H1 (cell line): ENCODE data around the gene NCK1. TPM values are rescaled to one million over a fixed set of nuclear protein-coding genes. Genes with fewer than 3 reads are reported as not detected.

ENCODE experiments used
- CTCF ChIA-PET: fragments of 300-600 bp; sonication (Branson Sonifier 250); formaldehyde crosslinking; loops from one replicate; lab custom pipeline; 2021; ENCODE audit not compliant: partially characterized antibody; lab: Charles Lee
- POLR2A ChIA-PET: fragments of 300-600 bp; sonication (Branson Sonifier 250); formaldehyde crosslinking; loops from one replicate; lab custom pipeline; 2021; ENCODE audit warnings: inconsistent platforms; ENCODE audit not compliant: partially characterized antibody; lab: Charles Lee
- DNase-seq, 2 experiments: peaks; one replicate each; pipeline versions ENCODE4 v3.0.0 to v3.0.0-alpha.2; 2010 to 2022; ENCODE audit warnings: low spot score in 2 of 2, low read depth in 1 of 2, mixed read lengths in 1 of 2
- FAIRE-seq: peaks from 2 replicates; lab custom pipeline; 2011; peaks lifted over from hg19 to GRCh38; lab: Jason Lieb, UNC
- H2AFZ ChIP-seq: 2 replicates; pipeline ENCODE4 v1.8.1; 2012; ENCODE audit warnings: low read length, inconsistent platforms
- H2AK5ac ChIP-seq: 2 replicates; pipeline ENCODE4 v1.6.1; 2013; ENCODE audit warnings: low read depth, low read length
- H2BK120ac ChIP-seq: replicated peaks from 2 replicates; pipeline ENCODE3; 2013; ENCODE audit warnings: low read depth, low read length, inconsistent platforms
- H2BK12ac ChIP-seq: 2 replicates; pipeline ENCODE4 v1.6.1; 2013; ENCODE audit warnings: low read depth, low read length
- H2BK15ac ChIP-seq: 2 replicates; pipeline ENCODE4 v1.6.1; 2013; ENCODE audit warnings: low read length
- H2BK20ac ChIP-seq: 2 replicates; pipeline ENCODE4 v1.6.1; 2013; ENCODE audit warnings: low read length
- H2BK5ac ChIP-seq: 2 replicates; pipeline ENCODE4 v1.6.1; 2013; ENCODE audit warnings: low read depth, low read length
- H3K14ac ChIP-seq: 2 replicates; pipeline ENCODE4 v1.6.1; 2013; ENCODE audit warnings: inconsistent platforms; ENCODE audit not compliant: insufficient read length
- H3K18ac ChIP-seq: 2 replicates; pipeline ENCODE4 v1.6.1; 2013; ENCODE audit warnings: low read length; ENCODE audit errors: extremely low read depth
- H3K23ac ChIP-seq: 2 replicates; pipeline ENCODE4 v1.6.1; 2013; ENCODE audit warnings: inconsistent platforms; ENCODE audit not compliant: insufficient read length
- H3K23me2 ChIP-seq: 2 replicates; pipeline ENCODE4 v1.6.1; 2013; ENCODE audit warnings: low read depth, low read length
- H3K27ac ChIP-seq: 2 replicates; pipeline ENCODE4 v1.6.1; 2011; ENCODE audit warnings: low read depth, low read length, inconsistent platforms
- H3K27me3 ChIP-seq, 4 experiments: replicated peaks in 1 of 4; 1 replicate in 1 of 4; 2 replicates in 3 of 4; pipeline versions ENCODE4 v1.6.1 to v1.8.1; 2011 to 2013; ENCODE audit warnings: low read length in 3 of 4, mild to moderate bottlenecking in 3 of 4, inconsistent platforms in 2 of 4, mixed read lengths in 2 of 4, moderate library complexity in 1 of 4; ENCODE audit not compliant: control insufficient read depth in 3 of 4, insufficient read depth in 3 of 4; ENCODE audit errors: extremely low read depth in 1 of 4
- H3K36me3 ChIP-seq, 4 experiments: 2 replicates each; pipeline versions ENCODE4 v1.6.1 to v1.8.1; 2011 to 2013; ENCODE audit warnings: mild to moderate bottlenecking in 4 of 4, low read length in 3 of 4, moderate library complexity in 2 of 4, control low read depth in 1 of 4, inconsistent platforms in 1 of 4; ENCODE audit not compliant: insufficient read depth in 4 of 4, control insufficient read depth in 2 of 4
- H3K4ac ChIP-seq: replicated peaks from 2 replicates; pipeline ENCODE3; 2013; ENCODE audit warnings: low read length, low read depth, mixed read lengths, inconsistent platforms; ENCODE audit not compliant: insufficient read length
- H3K4me1 ChIP-seq, 4 experiments: replicated peaks in 1 of 4; 1 replicate in 1 of 4; 2 replicates in 3 of 4; pipeline versions ENCODE4 v1.6.1 to v1.8.1; 2011 to 2013; ENCODE audit warnings: low read length in 3 of 4, inconsistent platforms in 2 of 4, mixed read lengths in 1 of 4; ENCODE audit not compliant: insufficient read depth in 4 of 4, control insufficient read depth in 3 of 4
- H3K4me2 ChIP-seq, 2 experiments: 2 replicates each; pipeline versions ENCODE4 v1.6.1 to v1.8.1; 2011 to 2013; ENCODE audit warnings: low read depth in 2 of 2, low read length in 2 of 2, control low read depth in 1 of 2, inconsistent platforms in 1 of 2, mild to moderate bottlenecking in 1 of 2; ENCODE audit not compliant: insufficient read depth in 1 of 2
- H3K4me3 ChIP-seq, 4 experiments: fragments of 200-600, 300-600 bp in 1 of 4; sonication (generic), shearing (Covaris generic), sonication (Bioruptor Twin) in 1 of 4; 2 replicates each; pipeline versions ENCODE4 v1.5.1 to v1.8.1; 2011 to 2016; ENCODE audit warnings: low read length in 4 of 4, low read depth in 3 of 4, control low read depth in 2 of 4, inconsistent platforms in 2 of 4, mild to moderate bottlenecking in 2 of 4, mixed read lengths in 1 of 4, moderate library complexity in 1 of 4; ENCODE audit not compliant: insufficient read depth in 2 of 4; ENCODE audit errors: extremely low read depth in 1 of 4
- H3K56ac ChIP-seq: replicated peaks from 2 replicates; pipeline ENCODE3; 2013; ENCODE audit warnings: low read depth, mild to moderate bottlenecking, mixed read lengths, low read length, inconsistent platforms; ENCODE audit not compliant: insufficient read length
- H3K79me1 ChIP-seq: 2 replicates; pipeline ENCODE4 v1.6.1; 2013; ENCODE audit warnings: low read depth, low read length, control low read depth
- H3K79me2 ChIP-seq, 2 experiments: 2 replicates each; pipeline versions ENCODE4 v1.6.1 to v1.8.1; 2012 to 2013; ENCODE audit warnings: low read length in 2 of 2, mild to moderate bottlenecking in 2 of 2, inconsistent platforms in 1 of 2; ENCODE audit not compliant: insufficient read depth in 2 of 2, control insufficient read depth in 1 of 2
- H3K9ac ChIP-seq, 4 experiments: replicated peaks in 1 of 4; 1 replicate in 1 of 4; 2 replicates in 3 of 4; pipeline versions ENCODE4 v1.6.1 to v1.8.1; 2011 to 2013; ENCODE audit warnings: low read depth in 3 of 4, low read length in 3 of 4, control low read depth in 2 of 4, mild to moderate bottlenecking in 2 of 4, moderate library complexity in 2 of 4, inconsistent platforms in 1 of 4; ENCODE audit errors: extremely low read depth in 1 of 4
- H3K9me3 ChIP-seq, 2 experiments: 2 replicates each; pipeline versions ENCODE4 v1.6.1 to v1.8.1; 2012 to 2013; ENCODE audit warnings: mild to moderate bottlenecking in 2 of 2, moderate library complexity in 2 of 2, control low read depth in 1 of 2, inconsistent platforms in 1 of 2, low read depth in 1 of 2, low read length in 1 of 2, mixed read lengths in 1 of 2; ENCODE audit not compliant: insufficient read depth in 2 of 2
- H4K20me1 ChIP-seq, 2 experiments: replicated peaks in 1 of 2; 2 replicates each; pipeline versions ENCODE3 to v1.8.1; 2011 to 2013; ENCODE audit warnings: inconsistent platforms in 2 of 2, low read length in 2 of 2, mild to moderate bottlenecking in 1 of 2; ENCODE audit not compliant: insufficient read depth in 2 of 2, control insufficient read depth in 1 of 2
- H4K5ac ChIP-seq: 2 replicates; pipeline ENCODE4 v1.6.1; 2013; ENCODE audit warnings: low read length, low read depth, mixed read lengths, inconsistent platforms; ENCODE audit not compliant: insufficient read length
- H4K8ac ChIP-seq: 2 replicates; pipeline ENCODE4 v1.8.0; 2013; ENCODE audit warnings: mild to moderate bottlenecking, moderate library complexity, low read length, inconsistent platforms; ENCODE audit not compliant: insufficient read depth; ENCODE audit errors: extremely low read depth
- H4K91ac ChIP-seq: replicated peaks from 2 replicates; pipeline ENCODE3; 2013; ENCODE audit warnings: low read length, mixed read lengths, inconsistent platforms; ENCODE audit not compliant: insufficient read length
- RFX5 ChIP-seq: IDR thresholded peaks from 2 replicates; pipeline ENCODE4 v1.6.1; 2011; ENCODE audit warnings: low read depth, low read length, improper control_type of control experiment, borderline replicate concordance
- WGBS, 2 experiments: shearing (Covaris generic) in 1 of 2; methylation state at CpG; one replicate each; pipeline versions ENCODE4 v1.1.6 to v1.1.7; 2013 to 2015; ENCODE audit warnings: low lambda C conversion rate in 2 of 2, mixed read lengths in 2 of 2, inconsistent platforms in 1 of 2, low coverage in 1 of 2, missing lambda C conversion rate in 1 of 2; ENCODE audit not compliant: insufficient replicate concordance in 2 of 2, insufficient coverage in 1 of 2, insufficient read length in 1 of 2; ENCODE audit errors: extremely low coverage in 1 of 2, missing lambda C conversion rate in 1 of 2; 5-methylcytosine and 5-hydroxymethylcytosine counted together
- polyA plus RNA-seq, 7 experiments: library from polyadenylated mRNA; depleted of rRNA in 3 of 7; stranded (reverse) in 5 of 7; unstranded in 2 of 7; fragments of >200 nt in 5 of 7; fragments of 200-250 nt in 2 of 7; gene quantifications; 1 replicate in 5 of 7; 2 replicates in 1 of 7; 4 replicates in 1 of 7; pipeline versions ENCODE4 v1.2.1 to v1.2.3, GENCODE V29; 2011 to 2013; ENCODE audit warnings: missing spikeins in 2 of 7, mixed read lengths in 2 of 7
- total RNA-seq: library from RNA; stranded (reverse); fragmentation: NEBNext Ultra II Directional; extraction: Animal tissue kit (Norgen Biotek cat#: 25700); gene quantifications from 2 replicates; pipeline ENCODE4 v1.2.1, GENCODE V29; 2021

The NCK1 gene
- total and polyA plus RNA-seq, 2 of the 8 experiments (the other 6 are each of a cell fraction or from before 2014, with no cell fraction given), result 10.0 to 28.5 TPM

DNA sequence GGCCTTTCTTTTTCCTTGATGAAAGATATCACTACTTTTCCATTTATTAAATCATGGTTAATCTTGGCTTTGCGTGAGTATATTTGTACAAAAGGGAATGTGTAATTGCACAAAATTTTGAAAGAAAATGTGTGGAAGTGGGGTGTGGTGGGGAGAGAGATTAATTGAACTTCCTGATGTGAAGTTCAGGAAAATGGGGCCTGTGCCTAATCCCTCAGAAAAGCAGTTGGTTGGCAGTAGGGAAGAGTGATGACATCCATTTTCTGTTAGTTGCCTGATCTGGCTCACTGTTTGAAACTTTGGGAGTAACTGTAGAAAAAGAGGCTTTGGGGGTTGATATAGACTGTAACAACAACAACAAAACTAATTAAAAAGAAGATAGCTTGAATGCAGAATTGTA is 85.0 kb downstream of the NCK1 start:
- Histone ChIP-seq H3K27ac (no peak overlapping the region), H4K91ac (no peak overlapping the region), H3K14ac (no peak overlapping the region), H3K18ac (no peak overlapping the region), H3K4me1 (peaks cover 0 to 8% (median 2%) of the 10 kb centered on the region in 4 experiments; a peak in 4 of 7 replicates), H3K9ac (no peak overlapping the region), H3K79me1 (peaks cover 4% of the 10 kb centered on the region; the same call in 1 of the 2 replicates), H3K4me3 (no peak overlapping the region), H2BK20ac (no peak overlapping the region), H2BK120ac (no peak overlapping the region), H3K23me2 (no peaks in the 10 kb centered on the region), H2BK5ac (no peak overlapping the region), H2BK12ac (no peak overlapping the region), H3K27me3 (no peaks in the 10 kb centered on the region), H2AK5ac (no peak overlapping the region), H3K79me2 (peaks cover 0 to 22% of the 10 kb centered on the region in 2 experiments; a peak in 1 of 4 replicates), H3K4me2 (no peak overlapping the region), H2AFZ (no peak overlapping the region), H2BK15ac (no peak overlapping the region), H4K8ac (no peak overlapping the region), H4K5ac (no peak overlapping the region), H4K20me1 (no peaks in the 10 kb centered on the region), H3K36me3 (peaks cover 0 to 4% (median 3%) of the 10 kb centered on the region in 4 experiments; a peak in 2 of 8 replicates), H3K9me3 (no peaks in the 10 kb centered on the region), H3K4ac (no peak overlapping the region), H3K23ac (no peak overlapping the region), H3K56ac (no peak overlapping the region)
- FAIRE-seq (no peak), DNase-seq (no peak)
- 89% methylated on average over 1 of the region's 1 CpG; no CpG with 5 or more reads in 1 of the 2 experiments for WGBS, 2 experiments
- CTCF ChIA-PET, result interaction anchor here (0.5 kb wide), 1 partner anchor 636 kb away, joined by 3 read pairs; no protein-coding TSS in a partner anchor
- POLR2A ChIA-PET, result no interaction called here
- TF ChIP-seq RFX5, result no peak
- TF ChIP-seq, all 59 proteins: peak for 0
